T-helper 2 cell treated with Interferon-gamma antibody and Interleukin-4, amounts not matched to agents 100 ng/mL and 5 ng/mL, for 36 hours (primary cell): Measurements from ENCODE around the gene HDAC9. TPM values are rescaled to one million over a fixed set of nuclear protein-coding genes. Genes with fewer than 3 reads are reported as not detected.

Experiments
- intact Hi-C: fragments of 100-400 bp; cut with micrococcal nuclease; formaldehyde crosslinking; loops from one replicate; pipeline ENCODE4 v1.15.1; 2023
- total RNA-seq: library from RNA; stranded (reverse); gene quantifications from 2 replicates; pipeline ENCODE4 v1.2.3, GENCODE V29; 2022

HDAC9 gene
- total RNA-seq, 1 donor from 2014 or later: 0.14 TPM

DNA sequence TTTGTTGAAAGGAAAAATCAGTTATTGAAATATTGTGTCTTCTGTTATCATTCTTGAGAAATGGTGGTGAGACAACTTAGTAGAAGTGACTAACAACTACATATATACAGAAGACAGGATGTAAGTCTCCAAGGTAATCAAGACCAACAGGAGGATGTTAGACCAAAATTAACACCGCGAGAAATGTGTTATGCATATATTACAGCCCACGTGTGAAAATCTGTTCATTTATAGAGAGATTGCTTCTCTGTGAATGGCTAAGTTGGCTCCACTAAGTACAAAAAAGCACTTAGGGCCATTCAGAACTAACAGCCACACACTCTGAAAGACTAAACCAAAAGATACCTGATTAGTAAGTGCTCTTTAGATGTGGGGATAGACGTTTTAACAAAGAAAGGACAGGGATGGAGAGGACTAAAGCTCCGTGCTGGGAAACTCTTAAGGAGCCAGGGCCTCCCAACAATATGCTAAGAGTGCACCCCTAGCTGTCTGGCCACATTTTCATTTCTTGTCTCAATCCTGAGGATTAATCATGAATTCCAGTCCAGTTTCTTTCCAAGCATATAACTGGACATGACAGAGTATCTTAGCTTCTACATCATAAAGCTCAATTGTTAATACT is 26.5 kb downstream of the HDAC9 start:
- intact Hi-C loops: no loop called here

DNA sequence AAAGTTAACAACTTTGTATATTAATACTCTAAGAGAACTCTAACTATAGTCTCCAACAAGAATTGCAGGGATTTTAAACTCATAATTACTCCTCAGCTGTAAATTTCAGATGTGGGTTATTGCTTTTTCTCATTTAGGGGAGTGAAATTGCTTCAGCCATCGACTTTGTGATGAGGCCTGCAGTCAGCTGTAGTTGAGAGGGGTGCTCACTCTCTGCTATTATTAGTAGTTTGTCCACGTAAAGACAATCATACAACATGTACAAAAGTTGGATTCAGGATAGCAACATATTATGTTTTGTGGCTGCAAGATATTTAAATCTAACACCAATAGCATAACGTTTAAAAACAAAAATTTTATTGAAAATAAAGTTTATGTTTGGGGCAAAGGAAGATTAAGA is 28.7 kb downstream of the HDAC9 start:
- intact Hi-C loops: no loop called here

DNA sequence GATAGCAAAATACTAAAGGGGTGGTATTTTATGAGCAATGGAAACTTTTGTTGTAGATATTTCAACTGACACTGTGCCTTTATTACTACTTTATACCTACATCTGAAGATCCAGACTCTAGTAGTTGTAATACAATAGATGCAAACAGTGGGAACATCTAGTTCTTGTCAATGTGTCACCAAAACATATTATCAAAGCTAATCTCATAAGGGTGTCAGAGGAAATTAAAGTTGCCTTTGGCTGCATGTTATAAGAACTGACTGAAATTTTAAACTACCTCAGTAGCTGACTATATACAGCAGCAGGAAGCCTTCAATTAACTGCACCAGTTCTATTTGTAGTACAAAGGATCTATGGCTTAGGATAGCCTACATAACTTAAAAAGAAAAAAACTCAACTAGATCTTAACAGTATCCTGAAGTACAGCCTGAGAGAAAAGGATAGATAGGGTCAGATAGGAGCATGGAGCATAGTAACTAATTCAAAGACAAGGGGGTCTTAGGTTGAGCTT is 30.9 kb downstream of the HDAC9 start:
- intact Hi-C loops: no loop called here

DNA sequence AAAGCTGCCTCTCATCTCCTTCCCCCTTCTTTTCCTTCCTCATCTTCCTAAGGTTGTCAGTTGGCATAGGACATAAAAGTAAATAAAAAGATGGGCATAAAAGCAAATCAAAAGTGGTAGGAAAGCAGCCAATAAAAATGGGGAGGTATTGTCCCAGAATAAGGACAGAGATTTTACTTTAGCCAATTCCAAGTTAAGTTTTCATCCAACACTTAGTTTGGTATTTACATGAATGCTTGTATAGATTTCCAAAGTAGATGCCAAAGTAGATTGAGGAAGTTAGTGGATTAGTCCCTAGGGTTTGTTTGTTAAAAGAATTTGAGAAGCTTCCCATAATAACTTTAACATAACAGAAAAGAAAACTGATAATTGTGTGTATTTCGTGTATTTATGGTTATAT is 33.7 kb downstream of the HDAC9 start:
- intact Hi-C loops: no loop called here

DNA sequence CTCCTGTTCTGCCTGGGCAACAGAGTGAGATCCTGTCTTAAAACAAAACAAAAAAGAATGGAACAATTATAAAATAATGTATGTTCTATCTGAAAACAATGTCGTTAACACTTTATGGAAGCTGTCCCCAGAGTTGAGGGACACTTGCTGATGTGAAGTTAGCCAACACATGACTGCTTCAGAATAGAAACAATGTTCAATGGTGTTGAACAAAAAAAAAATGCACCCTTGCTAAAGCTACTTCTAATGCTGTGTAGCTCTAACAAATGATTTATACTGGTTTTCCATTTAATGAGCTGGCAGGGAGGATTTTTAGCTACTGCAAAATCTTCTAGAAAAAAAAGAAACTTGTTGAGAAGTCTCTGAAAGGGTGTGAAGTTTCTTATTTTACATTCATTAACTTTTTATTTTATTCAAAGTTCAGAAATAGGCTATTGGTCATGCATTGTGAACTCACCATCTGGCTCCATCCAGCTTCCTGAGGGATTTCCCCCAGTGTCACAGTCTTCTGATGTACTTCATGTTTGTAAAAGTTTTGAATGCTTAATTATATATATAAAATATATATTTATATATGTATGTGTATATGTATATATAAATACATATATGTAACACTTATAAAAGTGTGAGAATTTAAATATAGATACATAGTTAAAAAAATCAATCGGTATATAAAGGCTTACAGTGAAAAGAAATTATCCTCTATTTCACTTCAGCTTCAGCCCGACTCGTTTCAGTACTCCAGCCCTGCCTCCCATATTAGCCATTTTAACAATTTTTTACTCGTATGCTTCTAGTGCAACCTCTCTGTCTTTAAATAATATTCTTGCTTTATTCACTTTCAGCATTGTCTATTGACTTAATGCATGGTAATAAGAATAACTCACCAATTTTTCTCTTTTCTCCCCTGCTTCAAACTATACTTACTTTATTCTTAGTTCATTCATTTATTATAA is 35.0 kb downstream of the HDAC9 start:
- intact Hi-C loops: no loop called here

DNA sequence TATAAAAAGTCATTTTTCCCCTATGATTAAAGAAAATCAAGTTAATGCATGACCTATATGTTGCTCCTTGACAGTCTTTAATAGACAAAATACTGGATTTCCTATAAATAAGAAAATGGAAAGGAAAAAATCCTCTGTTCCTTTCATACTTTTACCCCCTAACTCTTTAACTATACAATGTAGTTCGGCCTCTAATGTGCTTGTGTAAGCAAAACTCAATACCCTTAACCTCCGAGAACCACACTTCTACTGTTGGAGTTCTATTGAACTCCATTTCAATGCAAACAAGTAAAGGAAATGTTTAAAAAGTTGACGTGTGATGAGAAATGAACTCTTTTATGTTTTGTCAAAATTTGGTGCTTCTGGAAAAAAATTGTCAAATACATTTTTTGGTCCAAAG is 36.0 kb downstream of the HDAC9 start:
- intact Hi-C loops: no loop called here

DNA sequence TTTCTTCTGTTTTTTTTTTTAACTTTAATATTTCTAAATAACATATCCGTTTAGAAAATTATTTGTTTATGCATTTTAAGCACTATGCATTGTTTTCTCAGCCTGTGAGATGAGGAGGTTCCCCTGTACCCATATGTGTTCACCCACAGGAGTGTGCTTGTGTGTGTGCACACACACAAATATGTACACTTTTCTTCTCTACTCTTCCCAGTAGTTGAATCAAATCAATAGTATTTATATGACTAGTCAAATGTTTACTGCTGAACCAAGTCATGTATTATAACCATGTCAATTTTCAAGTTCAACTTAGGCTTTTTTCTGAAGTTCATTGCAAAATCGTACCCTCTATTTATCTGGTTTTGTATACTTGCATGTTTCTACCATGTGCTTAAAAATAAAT is 37.3 kb downstream of the HDAC9 start:
- intact Hi-C loops: no loop called here

DNA sequence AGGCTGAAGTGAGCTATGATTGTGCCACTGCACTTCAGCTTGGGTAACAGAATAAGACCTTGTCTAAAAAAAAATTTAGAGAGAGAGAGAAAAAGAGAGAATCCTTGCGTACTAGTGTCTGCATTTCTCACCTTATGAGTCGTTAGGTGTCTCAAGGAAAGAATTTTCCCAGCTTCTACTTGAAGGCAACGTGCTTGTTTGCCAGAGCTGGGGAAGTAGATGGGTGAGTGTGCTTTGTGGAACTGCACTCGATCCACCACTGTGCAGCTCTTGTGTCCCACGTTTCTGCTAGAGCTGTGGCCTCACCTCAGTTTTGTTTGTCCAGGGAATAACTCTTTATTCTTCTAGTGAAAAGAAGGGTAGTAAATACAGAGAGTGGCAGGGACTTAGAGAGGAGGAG is 38.9 kb downstream of the HDAC9 start:
- intact Hi-C loops: no loop called here

DNA sequence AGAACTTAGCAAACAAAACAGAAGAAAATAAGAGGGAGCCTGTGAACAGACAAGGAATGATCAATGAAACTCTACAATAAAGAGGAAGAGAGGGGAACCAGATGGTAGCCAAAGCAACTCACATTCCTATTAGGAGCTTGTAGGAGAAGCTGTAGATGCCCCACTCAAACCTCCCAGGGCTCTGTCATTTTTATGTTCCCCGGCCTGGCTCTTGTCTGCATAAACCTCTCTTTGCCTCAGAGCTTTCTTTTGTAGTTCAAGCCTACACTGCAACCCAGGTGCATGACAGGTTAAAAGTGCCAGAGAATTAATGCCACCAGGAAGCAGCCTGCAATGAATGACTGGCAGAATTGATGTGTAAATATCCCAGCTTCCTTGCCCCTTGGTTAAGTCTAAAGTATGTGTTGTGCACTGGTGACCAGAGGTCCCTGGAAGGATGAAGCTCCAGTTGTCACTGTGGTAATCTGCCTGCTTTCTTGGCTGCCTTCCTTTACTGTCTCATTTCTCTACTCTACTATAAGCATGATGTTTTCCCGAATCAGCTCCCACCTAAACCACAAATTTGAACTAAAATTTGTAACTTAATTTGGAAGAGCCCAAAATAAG is 40.4 kb downstream of the HDAC9 start:
- intact Hi-C loops: no loop called here

DNA sequence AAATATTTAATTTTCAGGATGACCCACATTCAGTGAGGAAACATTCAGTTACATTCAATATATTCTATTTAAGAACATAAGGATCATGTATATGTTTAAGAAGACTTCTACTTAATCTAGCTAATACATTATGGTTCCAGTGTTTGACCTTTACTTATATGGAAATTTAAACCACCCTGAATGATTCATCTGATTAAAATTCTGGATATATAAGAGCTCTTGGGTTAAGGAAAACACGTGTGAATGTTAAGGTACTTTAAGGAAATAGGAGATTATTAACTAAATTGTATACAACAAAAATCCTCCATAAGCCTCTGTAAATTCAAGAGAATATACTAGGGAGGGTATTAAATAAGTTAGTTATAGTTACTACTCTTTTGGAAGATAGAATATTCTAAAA is 40.9 kb downstream of the HDAC9 start:
- intact Hi-C loops: no loop called here

DNA sequence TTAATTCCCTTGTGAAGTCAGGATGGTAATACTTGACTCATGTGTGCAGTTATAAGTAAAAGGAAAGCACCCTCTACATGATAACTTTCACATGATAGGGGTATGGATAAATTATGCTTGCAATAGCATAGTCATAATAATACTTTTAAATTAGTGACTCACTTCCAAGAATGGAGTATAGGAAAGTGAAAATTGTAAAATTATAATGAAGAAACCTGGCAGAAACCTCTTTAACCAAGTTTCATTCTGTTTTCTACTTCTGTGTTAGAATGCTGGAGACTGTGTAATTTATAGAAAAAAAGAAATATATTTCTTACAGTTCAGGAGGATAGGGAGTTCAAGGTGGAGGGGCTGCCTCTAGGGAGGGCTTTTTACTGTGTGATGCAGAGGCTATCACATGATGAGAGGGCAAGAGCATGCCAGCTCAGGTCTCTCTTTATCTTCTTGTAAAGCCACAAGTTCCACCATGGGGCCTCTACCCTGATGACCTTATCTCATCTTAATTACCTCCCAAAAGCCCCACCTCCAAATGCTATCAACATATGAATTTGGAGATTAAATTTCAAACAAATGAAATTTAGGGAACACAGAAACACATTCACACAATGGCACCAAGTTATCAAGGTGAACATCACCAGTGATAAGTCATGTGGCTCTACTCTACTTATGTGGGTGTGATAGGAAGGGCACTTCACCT is 43.2 kb downstream of the HDAC9 start:
- intact Hi-C loops: no loop called here

DNA sequence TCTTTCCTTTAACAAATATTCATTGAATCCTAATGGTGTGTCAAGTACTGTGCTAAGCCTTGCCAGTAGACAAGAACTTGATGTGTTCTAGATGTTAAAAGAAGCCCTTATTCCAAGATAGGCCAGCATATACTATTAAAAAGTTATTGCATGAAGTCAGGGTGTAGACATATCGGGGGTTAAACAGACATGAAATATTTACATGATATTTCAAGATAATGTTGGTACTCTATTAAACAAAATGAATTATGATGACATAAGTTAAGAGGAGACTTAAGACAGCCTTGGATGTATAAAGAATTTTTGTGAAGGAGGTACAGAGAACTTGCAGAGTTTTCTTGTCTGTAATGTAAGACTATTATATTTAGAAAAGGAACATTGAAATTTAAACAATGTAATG is 44.8 kb downstream of the HDAC9 start:
- intact Hi-C loops: no loop called here

DNA sequence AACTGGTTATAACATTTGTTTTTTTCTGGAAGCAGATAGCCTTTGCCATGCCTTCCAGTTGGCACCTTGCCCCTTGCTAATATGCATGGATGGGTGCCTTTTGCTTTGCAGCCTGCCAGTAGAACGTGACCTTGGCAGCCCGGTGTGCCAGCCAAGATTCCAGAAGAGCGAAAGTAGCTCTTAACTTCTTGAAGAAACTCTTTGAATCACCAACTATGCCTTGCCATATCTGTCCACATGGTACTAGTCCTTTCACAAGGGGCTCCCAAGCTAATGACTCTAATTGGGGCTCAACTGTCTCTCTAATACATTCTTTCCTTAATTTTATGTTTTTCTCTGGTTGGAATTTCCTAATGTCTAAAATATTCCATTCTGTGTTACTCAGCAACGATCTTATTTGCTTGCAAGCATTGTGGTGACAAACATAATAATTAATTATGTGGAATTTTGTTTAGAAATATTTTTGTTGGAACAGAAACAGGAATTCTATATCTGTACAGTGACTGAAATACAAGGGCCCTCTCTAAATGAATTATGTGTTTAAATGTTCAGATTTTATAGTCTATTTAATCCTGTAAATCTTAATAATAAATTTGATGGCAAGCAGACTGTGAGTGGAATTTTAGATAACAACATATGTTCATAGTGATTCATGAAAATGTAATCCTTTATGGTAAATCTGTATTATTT is 45.8 kb downstream of the HDAC9 start:
- intact Hi-C loops: no loop called here

DNA sequence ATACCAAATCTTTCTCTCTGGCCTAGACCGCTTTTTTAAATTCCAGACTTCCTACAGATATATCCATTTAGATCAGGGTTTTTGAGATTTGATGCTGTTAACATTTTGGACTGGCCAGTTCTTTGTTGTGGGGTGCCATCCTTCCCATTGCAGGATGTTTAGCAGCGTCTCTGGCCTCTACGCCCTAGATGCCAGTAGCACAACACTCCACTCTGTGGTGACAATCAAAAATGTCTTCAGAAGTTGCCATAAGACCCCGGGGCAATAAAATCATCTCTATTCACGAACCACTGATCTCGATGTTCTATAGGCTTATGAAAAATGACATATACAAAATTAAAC is 46.3 kb downstream of the HDAC9 start:
- intact Hi-C loops: no loop called here

DNA sequence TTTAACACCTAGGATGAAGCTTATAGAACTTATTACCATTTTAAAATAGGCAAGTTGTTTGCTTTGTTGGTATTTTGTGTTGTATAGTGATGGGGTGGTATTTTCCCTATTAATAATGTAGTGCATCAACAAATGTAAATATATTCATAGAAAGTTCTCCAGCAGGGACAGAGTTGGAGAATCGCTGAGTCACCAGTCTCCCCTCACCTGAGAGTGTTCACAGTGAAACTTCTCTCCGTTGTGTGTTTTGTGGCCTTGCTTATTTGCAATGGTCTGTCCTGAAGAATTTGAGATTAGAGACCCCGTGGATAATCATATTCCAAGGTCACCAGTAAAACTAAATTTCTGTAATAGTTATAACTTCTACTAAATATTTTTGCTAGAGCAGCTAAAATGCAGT is 51.0 kb downstream of the HDAC9 start:
- intact Hi-C loops: no loop called here

DNA sequence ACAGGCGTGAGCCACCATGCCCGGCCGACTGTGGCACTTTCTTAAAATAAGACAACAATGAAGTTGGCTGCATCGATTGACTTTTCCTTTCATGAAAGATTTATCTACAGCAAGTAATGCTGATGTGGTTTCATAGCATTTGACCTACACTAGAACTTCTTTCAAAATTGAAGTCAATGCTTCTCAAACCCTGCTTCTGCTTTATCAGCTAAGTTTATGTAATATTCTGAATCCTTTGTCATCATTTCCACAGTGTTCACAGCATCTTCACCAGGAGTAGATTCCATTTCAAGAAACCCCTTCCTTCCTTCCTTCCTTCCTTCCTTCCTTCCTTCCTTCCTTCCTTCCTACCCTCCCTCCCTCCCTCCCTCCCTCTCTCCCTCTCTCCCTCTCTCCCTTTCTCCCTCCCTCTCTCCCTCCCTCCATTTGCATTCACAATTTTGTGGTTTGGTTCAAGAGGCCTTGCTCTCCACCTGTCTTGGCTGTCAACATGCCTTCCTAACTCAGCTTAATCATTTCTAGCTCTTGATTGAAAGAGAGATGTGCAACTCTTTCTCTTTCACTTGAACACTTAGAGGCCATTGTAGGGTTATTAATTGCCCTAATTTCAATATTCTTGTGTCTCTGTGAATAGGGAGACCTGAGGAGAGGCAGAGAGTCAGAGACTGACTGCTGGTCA is 52.1 kb downstream of the HDAC9 start:
- intact Hi-C loops: no loop called here

DNA sequence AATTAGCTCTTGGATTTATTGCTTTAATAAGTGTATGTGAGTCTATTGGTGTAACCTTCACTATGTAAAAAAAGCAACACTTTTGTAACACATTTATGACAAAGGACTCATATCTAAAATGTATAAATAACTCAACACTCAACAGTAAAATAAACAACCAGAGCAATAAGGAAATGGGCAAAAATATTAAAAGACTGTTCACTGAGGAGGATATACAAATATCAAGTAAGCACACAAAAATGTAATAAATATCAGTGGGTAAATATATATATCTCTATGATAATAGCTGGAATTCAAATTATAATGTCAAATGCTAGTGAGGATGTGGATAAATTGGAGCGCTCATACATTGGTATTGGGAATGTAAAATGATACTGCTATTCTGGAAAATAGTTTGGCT is 53.0 kb downstream of the HDAC9 start:
- intact Hi-C loops: no loop called here

DNA sequence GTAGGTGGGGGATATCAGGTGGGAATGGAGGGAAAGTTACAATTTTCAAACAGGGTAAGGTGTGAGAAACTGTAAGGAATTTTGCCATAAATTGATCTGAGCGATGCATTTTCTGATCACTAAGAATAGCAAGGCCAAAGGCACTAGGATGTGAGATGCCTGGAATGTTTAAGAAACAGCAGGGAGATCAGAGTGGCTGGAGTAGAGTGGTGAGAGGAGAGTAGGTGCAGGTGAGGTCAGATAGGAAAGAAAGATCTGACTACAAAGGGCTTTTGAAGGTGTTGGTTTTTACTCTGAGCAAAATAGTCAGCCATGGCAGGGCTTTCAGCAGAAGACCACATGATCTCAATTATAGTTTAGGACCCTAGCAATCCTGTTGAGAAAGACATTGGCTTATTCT is 55.0 kb downstream of the HDAC9 start:
- intact Hi-C loops: no loop called here

DNA sequence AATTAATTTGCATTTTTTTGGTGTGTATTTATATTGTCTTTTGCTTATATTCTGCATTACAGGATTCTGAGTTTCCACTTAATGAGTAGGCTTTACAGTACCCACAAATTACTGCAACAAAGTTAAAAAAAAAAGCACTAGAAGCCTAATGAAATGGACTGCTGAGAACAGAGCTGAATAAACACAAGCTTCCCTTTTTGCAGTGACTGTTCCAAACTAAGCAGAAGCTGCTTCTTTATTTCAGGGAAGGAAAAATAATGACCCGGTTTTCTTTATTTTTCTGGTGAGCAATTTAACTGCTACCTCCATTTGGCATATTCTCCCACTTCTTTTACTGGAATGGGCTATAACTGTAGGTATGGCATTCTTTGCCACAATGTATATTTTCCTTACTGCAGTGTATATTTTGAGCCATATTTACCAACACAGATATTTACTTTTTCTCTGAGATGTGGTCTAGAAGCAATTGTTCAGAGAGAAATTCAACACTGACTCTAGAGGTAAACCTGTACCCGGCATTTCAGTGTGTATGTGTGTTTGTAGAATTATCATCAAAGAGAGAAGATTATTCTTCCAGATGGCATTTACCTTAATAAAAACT is 56.9 kb downstream of the HDAC9 start:
- intact Hi-C loops: no loop called here

DNA sequence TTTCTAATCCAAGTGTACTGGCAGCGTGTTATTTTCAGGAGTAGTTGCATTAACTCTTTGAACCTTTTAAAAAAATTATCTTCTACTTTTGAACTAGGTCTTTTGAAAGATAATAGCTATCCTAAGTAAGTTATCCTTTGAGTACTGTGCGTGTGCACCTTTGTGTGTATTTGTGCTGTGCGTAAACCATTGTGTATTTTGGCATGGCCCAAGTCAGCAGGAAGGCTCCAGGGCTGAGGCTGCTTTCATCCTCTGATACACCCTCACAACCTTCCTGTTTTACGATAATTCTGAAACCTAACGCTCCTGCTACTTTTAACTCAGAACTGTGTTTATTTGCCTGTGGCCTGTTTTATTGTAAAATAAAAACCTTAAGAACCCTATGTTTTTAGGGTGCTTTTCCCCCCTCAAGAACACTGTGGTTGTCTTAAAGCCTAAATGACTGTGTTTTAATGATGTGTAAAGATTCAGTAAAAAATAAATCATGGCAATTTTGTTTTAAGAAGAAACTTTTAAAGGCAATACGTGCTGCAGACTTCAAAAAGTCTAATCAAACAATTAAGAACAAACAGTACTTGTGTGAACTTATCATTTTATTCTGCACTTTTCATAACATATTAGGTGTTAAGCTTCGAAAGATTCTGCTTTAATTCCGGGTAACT is 57.5 kb downstream of the HDAC9 start:
- intact Hi-C loops: no loop called here
